Endothelial cell of umbilical vein (primary cell): Measurements from ENCODE around the gene CTTNBP2NL. TPM values are rescaled to one million over a fixed set of nuclear protein-coding genes. Genes with fewer than 3 reads are reported as not detected.

Source experiments
- BruUV-seq: library from RNA; stranded (reverse); fragments of 400-500 nt; replicated peaks from 2 replicates; lab custom pipeline; 2021; lab: Mats Ljungman, UMichigan
- CTCF ChIA-PET: fragments of 300-600, 350-600 bp; sonication (Branson Sonifier 250); formaldehyde crosslinking; loops from one replicate; lab custom pipeline; 2021; ENCODE audit warnings: antibody characterized with exemption, inconsistent platforms; lab: Charles Lee
- POLR2A ChIA-PET: fragments of 300-600, 350-600 bp; sonication (Branson Sonifier 250); formaldehyde crosslinking; loops from one replicate; lab custom pipeline; 2021; ENCODE audit warnings: antibody characterized with exemption, inconsistent platforms; lab: Charles Lee
- DNase-seq: peaks from one replicate; pipeline ENCODE4 v3.0.0-alpha.2; 2011; ENCODE audit warnings: low read depth, low spot score
- FAIRE-seq: peaks from 2 replicates; lab custom pipeline; 2011; peaks lifted over from hg19 to GRCh38; lab: Jason Lieb, UNC
- H2AFZ ChIP-seq: 2 replicates; pipeline ENCODE4 v1.6.0; 2012; ENCODE audit warnings: low read depth, low read length, control low read depth, inconsistent platforms
- H3K27ac ChIP-seq: 2 replicates; pipeline ENCODE4 v1.5.1; 2011; ENCODE audit warnings: low read depth, mild to moderate bottlenecking, control low read depth, low read length, moderate library complexity; ENCODE audit not compliant: insufficient read depth
- H3K27me3 ChIP-seq, 2 experiments: 2 replicates each; pipeline versions ENCODE4 v1.6.0 to v1.6.1; 2011; ENCODE audit warnings: low read length in 2 of 2, mixed read lengths in 1 of 2; ENCODE audit not compliant: control insufficient read depth in 2 of 2, insufficient read depth in 2 of 2
- H3K36me3 ChIP-seq, 2 experiments: 2 replicates in 1 of 2; 3 replicates in 1 of 2; pipeline ENCODE4 v1.5.1; 2011; ENCODE audit warnings: low read length in 2 of 2, mild to moderate bottlenecking in 1 of 2, moderate library complexity in 1 of 2; ENCODE audit not compliant: control insufficient read depth in 2 of 2, insufficient read depth in 2 of 2; ENCODE audit errors: extremely low read depth in 1 of 2
- H3K4me1 ChIP-seq: 3 replicates; pipeline ENCODE4 v1.5.1; 2011; ENCODE audit warnings: mild to moderate bottlenecking, low read length; ENCODE audit not compliant: control insufficient read depth, insufficient read depth; ENCODE audit errors: extremely low read depth
- H3K4me2 ChIP-seq: 2 replicates; pipeline ENCODE4 v1.6.1; 2011; ENCODE audit warnings: low read length, control low read depth, mixed read lengths; ENCODE audit not compliant: insufficient read depth
- H3K4me3 ChIP-seq, 3 experiments: fragments of 200-600 bp in 1 of 3; sonication (generic), shearing (Covaris generic) in 1 of 3; replicated peaks in 1 of 3; 2 replicates each; pipeline ENCODE4 v1.5.1; 2011 to 2016; ENCODE audit warnings: control low read depth in 3 of 3, low read length in 3 of 3, mild to moderate bottlenecking in 2 of 3, inconsistent platforms in 1 of 3, low read depth in 1 of 3, moderate library complexity in 1 of 3; ENCODE audit not compliant: insufficient read depth in 1 of 3
- H3K79me2 ChIP-seq: 2 replicates; pipeline ENCODE4 v1.6.0; 2012; ENCODE audit warnings: low read length, inconsistent platforms; ENCODE audit not compliant: control insufficient read depth, insufficient read depth
- H3K9ac ChIP-seq: replicated peaks from 2 replicates; pipeline ENCODE3; 2011; ENCODE audit warnings: low read length, control low read depth; ENCODE audit not compliant: insufficient read depth; ENCODE audit errors: extremely low read depth
- H3K9me1 ChIP-seq: replicated peaks from 3 replicates; pipeline ENCODE4 v1.6.0; 2011; ENCODE audit warnings: mild to moderate bottlenecking, low read length; ENCODE audit not compliant: control insufficient read depth, insufficient read depth; ENCODE audit errors: extremely low read depth
- H3K9me3 ChIP-seq: replicated peaks from 2 replicates; pipeline ENCODE4 v1.5.1; 2012; ENCODE audit warnings: low read length, inconsistent platforms; ENCODE audit not compliant: control insufficient read depth, insufficient read depth
- H4K20me1 ChIP-seq: replicated peaks from 2 replicates; pipeline ENCODE3; 2011; ENCODE audit warnings: mild to moderate bottlenecking, low read length; ENCODE audit not compliant: control insufficient read depth, insufficient read depth; ENCODE audit errors: extremely low read depth
- CTCF ChIP-seq, 2 donors: IDR thresholded peaks; 1 replicate in 1 of 2; 2 replicates in 1 of 2; pipeline ENCODE4 v1.5.1; 2011; ENCODE audit warnings: low read length in 2 of 2, mild to moderate bottlenecking in 2 of 2, moderate library complexity in 2 of 2, control low read depth in 1 of 2, inconsistent platforms in 1 of 2, low read depth in 1 of 2; ENCODE audit not compliant: insufficient read depth in 1 of 2; ENCODE audit errors: extremely low read depth in 1 of 2
- EZH2 ChIP-seq: IDR thresholded peaks from 2 replicates; pipeline ENCODE4 v1.6.1; 2012; ENCODE audit warnings: borderline replicate concordance, low read depth, mild to moderate bottlenecking, moderate library complexity, low read length, inconsistent platforms; ENCODE audit not compliant: severe bottlenecking
- FOS ChIP-seq: IDR thresholded peaks from 2 replicates; pipeline ENCODE4 v1.6.1; 2011; ENCODE audit warnings: mild to moderate bottlenecking, low read length, moderate library complexity, borderline replicate concordance; ENCODE audit not compliant: insufficient read depth
- GATA2 ChIP-seq: IDR thresholded peaks from 2 replicates; pipeline ENCODE4 v1.7.0; 2011; ENCODE audit warnings: low read depth, mild to moderate bottlenecking, moderate library complexity, mixed read lengths, low read length; ENCODE audit not compliant: insufficient read length, insufficient read depth
- JUN ChIP-seq: IDR thresholded peaks from 2 replicates; pipeline ENCODE4 v1.6.1; 2011; ENCODE audit warnings: borderline replicate concordance, low read depth; ENCODE audit not compliant: insufficient read length, insufficient read depth
- MAX ChIP-seq: IDR thresholded peaks from 2 replicates; pipeline ENCODE4 v1.6.1; 2011; ENCODE audit not compliant: insufficient read depth, insufficient read length
- MYC ChIP-seq: IDR thresholded peaks from one replicate; pipeline ENCODE4 v1.6.1; 2011; ENCODE audit warnings: mild to moderate bottlenecking, low read depth, low read length
- POLR2A ChIP-seq: IDR thresholded peaks from 2 replicates; pipeline ENCODE4 v1.6.1; 2012; ENCODE audit warnings: low read depth, mild to moderate bottlenecking, control low read depth, low read length
- POLR2AphosphoS5 ChIP-seq: IDR thresholded peaks from 2 replicates; pipeline ENCODE4 v1.6.1; 2012; ENCODE audit warnings: low read depth, mild to moderate bottlenecking, control low read depth, low read length, moderate library complexity; ENCODE audit not compliant: insufficient read depth
- dilution Hi-C: fragments of 300-500 bp; cut with MboI; formaldehyde crosslinking; loops from one replicate; pipeline ENCODE4 v1.15.0; 2019; ENCODE audit warnings: low sequenced_read_pairs; ENCODE audit not compliant: extremely low pct_ligation_motif_present
- intact Hi-C: fragments of 100-400 bp; cut with micrococcal nuclease; formaldehyde crosslinking; loops from one replicate; pipeline ENCODE4 v1.10.0; 2022
- polyA plus RNA-seq, 4 experiments: library from polyadenylated mRNA; depleted of rRNA in 3 of 4; stranded (reverse) in 3 of 4; unstranded in 1 of 4; fragments of >200 nt; gene quantifications; 2 replicates each; pipeline versions ENCODE4 v1.2.1 to v1.2.3, GENCODE V29; 2011 to 2012; ENCODE audit warnings: missing spikeins in 1 of 4
- total RNA-seq: library from RNA; stranded (reverse); gene quantifications from 2 replicates; pipeline ENCODE4 v1.2.3, GENCODE V29; 2021

The CTTNBP2NL gene
- total and polyA plus RNA-seq, 2 donors (not counting 3 experiments of a cell fraction or from before 2014, with no cell fraction given): 21.5 to 94.4 TPM

GRCh38 chr1:112453876-112454275 lies 57.9 kb downstream of the CTTNBP2NL start:
- Histone ChIP-seq H3K27me3 (no peaks in the 10 kb centered on the region), H2AFZ (no peak overlapping the region), H3K4me3 (no peak overlapping the region), H3K9me3 (no peaks in the 10 kb centered on the region), H3K36me3 (peaks cover 20 to 42% of the 10 kb centered on the region in 2 experiments), H3K4me2 (no peak overlapping the region), H3K9ac (no peak overlapping the region), H3K79me2 (peaks cover 53% of the 10 kb centered on the region), H3K9me1 (no peaks in the 10 kb centered on the region), H3K27ac (no peak overlapping the region), H4K20me1 (no peaks in the 10 kb centered on the region), H3K4me1 (peaks cover 15% of the 10 kb centered on the region)
- TF ChIP-seq EZH2: no peak
- no peak for TF ChIP-seq JUN
- TF ChIP-seq POLR2AphosphoS5: no peak
- no peak for TF ChIP-seq MAX
- no peak for TF ChIP-seq GATA2
- no peak for TF ChIP-seq MYC
- TF ChIP-seq FOS: no peak
- no peak for TF ChIP-seq POLR2A
- no peak for TF ChIP-seq CTCF (IDR thresholded peaks at IDR 0.05; ENCODE audit: extremely low read depth in 1 of 2, insufficient read depth in 1 of 2, low read depth in 1 of 2, low read length in 2 of 2)
- no TSS peak for BruUV-seq
- POLR2A ChIA-PET: no interaction called here
- no peak for DNase-seq
- CTCF ChIA-PET: interaction anchor here (0.9 to 2.6 kb wide), 3 partner anchors 8 to 56 kb away, joined by 3 to 7 read pairs (median 5); no protein-coding TSS in a partner anchor
- no peak for FAIRE-seq
- intact Hi-C loops: no loop called here
- dilution Hi-C loops: no loop called here
